Midbrain (tissue), 1 donor: ENCODE measurements around the gene MTA1.

Experiments used
- DNase-seq: peaks from one replicate; lab custom pipeline; 2025; lab: John Stamatoyannopoulos, UW

Gene MTA1

GRCh38 chr14:105499256-105500035, 79.8 kb downstream of the MTA1 start:
- DNase-seq = peak; percentile 89

- DNase-seq = peak; percentile 40
Observed at GRCh38 chr14:105500036-105500725, 80.6 kb downstream of the MTA1 start.

DNA sequence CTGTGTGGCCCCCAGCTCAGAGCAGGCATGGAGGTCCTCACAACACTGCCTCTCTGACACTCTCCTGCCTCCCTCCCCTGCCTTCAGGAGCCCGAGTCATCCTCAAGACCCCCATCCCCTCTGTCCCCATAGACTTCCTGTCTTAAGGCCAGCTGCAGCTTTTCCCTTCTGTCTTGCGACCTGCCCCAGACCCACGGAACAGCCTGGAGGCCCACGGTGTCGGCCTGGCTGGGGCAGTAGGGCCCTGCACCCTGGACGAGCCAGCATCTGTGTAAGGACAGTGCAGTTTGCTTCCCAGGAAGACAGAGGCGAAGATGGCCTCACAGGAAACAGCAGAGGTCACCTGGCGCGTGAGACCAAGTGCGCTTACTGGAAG, 81.1 kb downstream of the MTA1 start:
- DNase-seq = no peak

DNA sequence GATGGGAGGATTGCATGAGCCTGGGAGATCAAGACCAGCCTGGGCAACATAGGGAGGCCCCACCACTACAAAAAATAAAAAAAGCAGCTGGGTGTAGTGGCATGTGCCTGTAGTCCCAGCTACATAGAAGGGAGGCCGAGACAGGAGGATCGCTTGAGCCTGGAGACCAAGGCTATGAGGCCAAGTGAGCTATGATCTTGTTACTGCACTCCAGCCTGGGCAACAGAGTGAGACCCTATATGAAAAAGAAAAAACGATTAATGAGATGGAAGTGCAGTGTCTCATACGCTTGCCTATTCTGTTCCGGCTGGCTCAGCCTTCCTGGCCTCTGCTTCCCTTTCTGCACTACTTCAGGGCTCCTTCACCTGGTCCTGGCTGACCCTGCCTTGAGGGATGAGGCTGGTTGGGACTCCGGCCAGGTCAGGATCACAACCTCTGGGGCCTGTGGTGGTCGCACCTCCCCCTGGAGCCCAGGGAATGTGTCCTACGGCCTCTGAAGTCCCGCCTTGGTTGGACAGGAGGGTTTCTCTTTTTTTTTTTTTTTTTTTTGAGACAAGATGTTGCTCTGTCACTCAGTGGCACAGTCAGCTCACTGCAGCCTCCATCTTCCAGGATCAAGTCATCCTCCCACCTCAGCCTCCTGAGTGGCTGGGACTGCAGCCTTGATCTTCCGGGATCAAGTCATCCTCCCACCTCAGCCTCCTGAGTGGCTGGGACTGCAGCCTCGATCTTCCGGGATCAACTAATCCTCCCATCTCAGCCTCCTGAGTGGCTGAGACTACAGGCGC, 82.1 kb downstream of the MTA1 start:
- DNase-seq = no peak

DNA sequence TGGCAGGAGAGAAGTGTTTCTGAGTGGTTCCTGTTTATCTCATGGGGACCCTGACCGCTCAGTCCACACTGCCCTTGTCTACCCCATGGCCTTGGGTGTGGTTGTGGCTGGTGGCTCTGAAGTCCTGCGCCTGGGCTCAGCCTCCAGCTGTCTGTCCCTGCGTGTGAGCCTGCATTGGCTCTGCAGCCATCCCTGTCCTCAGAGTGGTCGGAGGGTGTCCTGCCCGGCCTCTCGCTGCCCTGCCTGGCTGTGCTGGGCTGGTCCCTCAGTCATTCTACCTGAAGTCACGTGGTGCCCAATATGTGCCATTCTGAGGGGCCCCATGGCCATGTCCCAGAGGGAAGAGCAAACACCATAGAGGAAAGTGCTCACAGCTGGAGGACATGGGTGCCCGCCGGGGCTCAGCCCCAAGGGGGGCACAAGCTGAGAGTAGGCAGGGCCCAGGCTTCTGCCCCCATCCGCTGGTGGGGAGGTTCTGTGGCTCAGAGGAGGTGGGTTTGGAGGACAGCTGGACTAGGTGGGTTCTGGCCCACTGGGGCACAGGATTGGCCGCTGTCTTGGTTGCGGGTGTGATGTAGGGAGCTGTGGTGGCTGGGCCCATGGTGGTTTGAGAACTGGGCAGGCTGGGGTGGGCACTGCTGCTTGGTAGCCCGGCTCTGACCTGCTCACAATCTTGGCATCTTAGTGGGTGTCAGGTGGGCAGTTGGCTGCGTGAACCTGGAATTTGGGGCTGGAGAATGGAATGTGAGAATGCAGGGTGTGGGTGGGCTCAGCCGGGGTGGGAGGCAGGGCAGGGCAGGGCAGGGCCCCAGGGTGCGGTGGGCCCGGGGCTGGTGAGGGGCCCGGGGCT, 83.0 kb downstream of the MTA1 start:
- DNase-seq = no peak

- no peak for DNase-seq
Observed at GRCh38 chr14:105503296-105503640, 83.6 kb downstream of the MTA1 start.

DNA sequence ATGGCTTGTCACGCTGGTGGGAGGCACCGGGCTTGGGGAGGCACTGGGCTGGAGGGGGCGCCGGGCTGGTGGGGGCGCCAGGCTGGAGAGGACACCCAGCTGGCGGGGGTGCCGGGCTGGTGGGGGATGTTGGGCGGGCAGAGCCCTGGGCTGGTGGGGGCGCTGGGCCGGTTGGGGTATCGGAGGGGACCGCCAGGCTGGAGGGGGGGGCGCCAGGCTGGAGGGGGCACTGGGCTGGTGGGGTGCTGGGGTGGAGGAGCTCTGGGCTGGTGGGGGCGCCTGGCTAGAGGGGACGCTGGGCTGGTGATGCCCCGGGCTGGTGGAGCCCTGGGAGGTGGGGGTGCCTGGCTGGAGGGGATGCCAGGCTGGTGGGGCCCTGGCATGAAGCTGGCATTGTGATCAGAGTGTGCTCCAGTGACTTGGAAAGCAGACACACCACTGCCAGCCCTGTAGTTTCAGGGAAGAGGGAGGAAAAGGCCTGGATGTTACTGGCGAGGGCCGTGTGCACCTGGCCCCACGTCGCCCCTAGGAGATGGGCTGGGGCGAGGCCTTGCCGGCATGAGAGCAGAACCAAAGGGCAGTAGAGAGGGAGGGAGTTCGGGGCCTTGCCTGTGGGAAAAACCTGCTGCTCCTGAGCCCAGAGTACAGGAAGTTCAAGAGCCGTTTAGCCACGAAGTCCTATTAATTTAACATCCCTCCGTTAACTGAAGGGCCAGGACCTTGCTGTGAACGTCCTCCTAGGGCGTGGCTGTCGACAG, 84.5 kb downstream of the MTA1 start:
- DNase-seq = no peak

- DNase-seq = no peak
Observed at GRCh38 chr14:105505101-105505500, 85.5 kb downstream of the MTA1 start.

GRCh38 chr14:105507247-105507646, 87.6 kb downstream of the MTA1 start:
- no peak for DNase-seq

DNA sequence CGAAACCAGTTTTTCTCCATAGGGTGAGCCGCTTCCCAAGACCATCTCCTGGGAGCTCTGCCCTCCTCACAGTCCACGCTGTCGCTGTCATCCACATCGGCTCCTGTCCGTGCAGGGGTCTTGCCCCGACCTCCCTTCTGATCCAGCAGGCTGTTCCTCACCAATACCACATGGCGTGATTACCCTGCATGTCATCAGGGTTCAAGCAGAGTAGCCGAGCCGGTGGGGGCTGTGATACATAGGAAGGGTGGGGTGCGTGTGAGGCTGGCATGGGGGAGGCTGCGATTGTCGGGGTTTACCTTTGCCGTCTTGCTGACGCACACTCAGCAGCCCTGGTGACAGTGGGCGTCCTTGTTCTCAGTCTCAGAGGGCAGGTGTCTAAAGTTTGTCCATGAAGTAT, 88.4 kb downstream of the MTA1 start:
- no peak for DNase-seq

- DNase-seq = no peak
Observed at GRCh38 chr14:105508601-105509000, 89.0 kb downstream of the MTA1 start.

GRCh38 chr14:105517096-105517495, 97.5 kb downstream of the MTA1 start:
- no peak for DNase-seq

- no peak for DNase-seq
Observed at GRCh38 chr14:105519946-105520698, 100.5 kb downstream of the MTA1 start.
